Activated CD4-positive, CD25-positive, alpha-beta regulatory T cell (primary cell): ENCODE results near the gene SCYL1.

Experiments used
- DNase-seq, 4 experiments: peaks; one replicate each; lab custom pipeline; 2025; lab: John Stamatoyannopoulos, UW

Gene SCYL1

DNA sequence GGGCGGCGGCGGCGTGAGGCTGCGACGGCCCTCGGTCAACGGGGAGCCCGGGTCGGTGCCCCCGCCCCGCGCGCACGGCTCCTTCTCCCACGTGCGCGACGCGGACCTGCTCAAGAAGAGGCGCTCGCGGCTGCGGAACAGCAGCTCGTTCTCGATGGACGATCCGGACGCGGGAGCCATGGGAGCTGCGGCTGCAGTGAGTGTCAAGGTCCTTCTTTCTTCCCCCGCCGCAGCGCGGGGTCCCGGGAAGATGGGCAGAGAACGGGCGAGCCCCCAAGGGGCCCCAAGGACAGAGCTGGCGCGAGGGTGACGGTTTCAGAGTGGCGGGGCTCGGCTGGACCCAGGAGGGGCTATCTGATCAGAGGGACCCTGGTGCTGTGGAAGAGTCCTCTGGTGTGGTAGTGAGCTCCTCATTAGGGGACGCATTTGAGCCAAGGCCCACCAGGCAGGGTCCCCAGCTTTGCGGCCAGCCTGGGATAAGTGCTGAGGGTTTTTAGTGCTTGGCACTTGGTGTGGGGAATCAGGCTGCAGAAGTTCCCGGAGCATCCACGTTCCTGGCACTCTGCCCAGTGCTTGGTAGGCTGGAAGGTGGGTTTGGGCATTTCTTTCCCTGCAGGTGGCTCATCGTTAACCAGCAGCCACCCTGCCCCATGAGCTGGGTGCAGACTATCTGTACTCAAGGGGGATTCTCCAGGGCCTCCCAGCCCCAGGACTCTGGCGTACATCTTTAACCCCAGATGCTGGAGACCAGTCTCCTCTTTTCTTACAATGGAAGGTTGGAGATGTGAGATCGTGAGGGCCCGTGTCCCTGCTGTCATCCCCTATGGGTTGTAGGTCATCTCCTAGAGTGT, 60.7 kb downstream of the SCYL1 start:
- no peak for DNase-seq

DNA sequence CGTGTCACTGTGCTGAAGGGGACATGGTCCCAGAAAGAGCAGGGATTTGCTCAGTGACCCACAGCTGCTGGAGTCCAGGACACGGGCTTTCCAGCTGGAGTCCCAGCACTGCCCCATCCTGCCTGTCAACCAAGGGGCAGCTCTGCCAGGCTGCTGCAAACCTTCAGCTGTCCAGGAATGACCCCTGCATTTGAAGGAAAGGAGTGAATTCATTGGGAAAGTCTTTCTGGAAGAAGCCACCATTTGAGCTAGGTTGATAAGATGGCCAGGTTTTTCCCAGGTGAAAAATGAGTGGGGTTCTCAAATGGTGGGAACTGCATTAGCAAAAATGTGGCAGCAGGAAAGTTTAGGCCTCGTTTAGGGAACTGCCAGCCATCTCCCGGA, 61.4 kb downstream of the SCYL1 start:
- no peak for DNase-seq

DNA sequence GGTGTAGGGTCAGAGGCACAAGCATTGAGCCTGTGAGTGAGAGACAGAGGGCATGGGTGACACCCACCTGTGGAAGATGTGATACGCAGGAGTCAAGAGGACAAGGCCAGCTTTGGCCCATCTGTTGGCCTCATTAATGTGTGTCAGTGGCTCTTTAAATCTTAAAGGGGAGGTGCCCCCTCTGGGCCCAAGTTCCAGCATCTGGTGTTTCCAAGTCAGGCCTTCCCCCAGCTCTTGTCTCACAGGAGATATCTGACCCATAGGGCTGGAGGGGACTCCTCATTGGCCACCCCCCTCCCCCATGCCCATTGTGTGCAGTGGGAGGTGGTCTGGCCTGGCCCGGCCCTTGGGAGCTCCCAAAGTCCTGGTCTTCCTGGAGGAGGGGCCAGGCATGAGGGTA, 61.8 kb downstream of the SCYL1 start:
- no peak for DNase-seq
